GM20431 (cell line): ENCODE results near the gene TP73.

Experiments
- in situ Hi-C: fragments of 300-500 bp; cut with MseI, MboI; formaldehyde crosslinking; loops from one replicate; pipeline ENCODE4 v1.15.0; 2020; ENCODE audit warnings: low sequenced_read_pairs; ENCODE audit not compliant: unreplicated experiment

The TP73 gene

GRCh38 chr1:3734602-3735001, 82.3 kb downstream of the TP73 start:
- in situ Hi-C loops, result no loop called here

GRCh38 chr1:3735027-3735681, 82.8 kb downstream of the TP73 start:
- in situ Hi-C loops, result no loop called here

- in situ Hi-C loops, result no loop called here
Observed at GRCh38 chr1:3735688-3736087, 83.4 kb downstream of the TP73 start.

GRCh38 chr1:3736131-3736561, 83.8 kb downstream of the TP73 start:
- in situ Hi-C loops, result no loop called here

- in situ Hi-C loops, result no loop called here
Observed at GRCh38 chr1:3736708-3737107, 84.4 kb downstream of the TP73 start.

- in situ Hi-C loops, result no loop called here
Observed at GRCh38 chr1:3738943-3739342, 86.6 kb downstream of the TP73 start.

- in situ Hi-C loops, result no loop called here
Observed at GRCh38 chr1:3740042-3740441, 87.7 kb downstream of the TP73 start.

GRCh38 chr1:3740752-3741151, 88.4 kb downstream of the TP73 start:
- in situ Hi-C loops, result no loop called here

- in situ Hi-C loops, result no loop called here
Observed at GRCh38 chr1:3741566-3742438, 89.5 kb downstream of the TP73 start.

- in situ Hi-C loops, result no loop called here
Observed at GRCh38 chr1:3742439-3743298, 90.4 kb downstream of the TP73 start.

- in situ Hi-C loops, result no loop called here
Observed at GRCh38 chr1:3743421-3743820, 91.1 kb downstream of the TP73 start.

- in situ Hi-C loops, result no loop called here
Observed at GRCh38 chr1:3743826-3744225, 91.5 kb downstream of the TP73 start.

GRCh38 chr1:3744646-3745045, 92.3 kb downstream of the TP73 start:
- in situ Hi-C loops, result no loop called here

- in situ Hi-C loops, result no loop called here
Observed at GRCh38 chr1:3745071-3745470, 92.8 kb downstream of the TP73 start.

- in situ Hi-C loops, result no loop called here
Observed at GRCh38 chr1:3745590-3746381, 93.5 kb downstream of the TP73 start.

GRCh38 chr1:3746389-3746829, 94.1 kb downstream of the TP73 start:
- in situ Hi-C loops, result no loop called here

- in situ Hi-C loops, result no loop called here
Observed at GRCh38 chr1:3746830-3747521, 94.7 kb downstream of the TP73 start.

- in situ Hi-C loops, result no loop called here
Observed at GRCh38 chr1:3747522-3747848, 95.2 kb downstream of the TP73 start.

GRCh38 chr1:3747903-3748302, 95.6 kb downstream of the TP73 start:
- in situ Hi-C loops, result no loop called here
